ENCODE results near the gene GPR62.

DNA sequence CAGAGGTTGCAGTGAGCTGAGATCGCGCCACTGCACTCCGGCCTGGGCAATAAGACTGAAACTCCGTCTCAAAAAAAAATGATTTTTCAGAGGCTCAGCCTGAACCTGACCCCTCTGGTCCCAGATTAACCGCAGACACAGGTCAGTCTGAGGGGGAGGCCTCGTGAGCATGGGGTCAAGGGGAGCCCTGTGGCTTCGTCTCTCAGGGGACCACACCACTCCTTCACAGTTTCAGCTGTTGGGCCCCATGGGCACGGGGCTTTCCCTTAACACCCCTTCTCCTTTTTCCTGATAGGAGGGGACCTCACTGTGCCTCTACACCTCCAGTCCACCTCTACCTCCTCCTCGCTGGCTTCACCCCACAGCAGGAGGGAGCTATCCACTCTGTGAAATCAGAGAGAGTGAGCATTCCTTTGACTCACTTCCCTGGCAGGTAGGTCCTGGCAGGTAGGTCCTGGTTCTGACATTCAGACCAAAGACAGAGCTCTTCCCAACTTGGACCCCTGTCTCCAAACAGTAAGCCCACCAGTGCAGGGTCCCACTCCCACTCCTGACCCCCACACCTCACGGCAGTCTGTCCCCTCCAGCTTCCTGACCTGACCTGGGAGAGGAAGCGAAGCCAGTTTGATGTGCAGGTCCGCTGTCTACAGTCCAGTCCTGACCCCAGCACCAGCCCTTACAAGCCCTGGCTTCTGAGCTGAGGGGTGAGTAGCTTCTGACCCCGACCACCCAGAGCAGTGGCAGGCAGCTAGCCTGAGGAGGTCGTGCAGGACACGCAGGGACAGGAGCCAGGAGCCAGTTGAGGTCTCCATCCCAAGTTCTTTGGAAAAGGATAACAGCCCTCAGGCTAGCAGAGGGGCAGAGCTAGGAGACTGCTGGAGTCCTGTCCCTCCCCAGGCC, 22.5 kb upstream of the GPR62 start:
- no peak for TF ChIP-seq CTCF (conservative IDR thresholded peaks at IDR 0.05; ENCODE audit: low read depth in 2 of 2)
- TF ChIP-seq EZH2 (IDR thresholded peaks at IDR 0.05; ENCODE audit: low read depth, unreplicated experiment) = no peak
- no peak for TF ChIP-seq POLR2AphosphoS5 (IDR thresholded peaks at IDR 0.05; ENCODE audit: low read depth)
- no peak for TF ChIP-seq STAT1 (IDR thresholded peaks at IDR 0.05; ENCODE audit: unreplicated experiment)
- no peak for TF ChIP-seq EZH2phosphoT487 (IDR thresholded peaks at IDR 0.05; ENCODE audit: unreplicated experiment)
